Measurements from ENCODE around the gene KLHL21.
"Not testable (repeated sequence)": the region's sequence is repeated elsewhere in the genome, so short reads cannot be mapped to it uniquely, and the experiment has no call there.

The KLHL21 gene

GRCh38 chr1:6624710-6625583 is 22.3 kb upstream of the KLHL21 start, which contains the start of gene THAP3:
TSS of gene THAP3 (plus strand) at chr1:6624868. CDS start at chr1:6625219, 351 bp downstream.
- DNase-seq: peak; percentile 89

GRCh38 chr1:6623269-6623965 is 20.7 kb upstream of the KLHL21 start:
- DNase-seq: no peak

GRCh38 chr1:6622396-6623152 is 19.9 kb upstream of the KLHL21 start:
- no peak for DNase-seq

GRCh38 chr1:6621429-6622391 is 19.0 kb upstream of the KLHL21 start:
- DNase-seq: no peak

GRCh38 chr1:6619045-6619444 is 16.4 kb upstream of the KLHL21 start:
- DNase-seq: no peak

- no peak for DNase-seq
Observed at GRCh38 chr1:6614929-6615785, 12.5 kb upstream of the KLHL21 start.

GRCh38 chr1:6614019-6614928 is 11.6 kb upstream of the KLHL21 start:
- no peak for DNase-seq

GRCh38 chr1:6613361-6614018 is 10.8 kb upstream of the KLHL21 start, which contains the start of gene PHF13:
TSS of gene PHF13 (plus strand) at chr1:6613731. CDS start at chr1:6614067, 336 bp downstream.
- DNase-seq: peak; percentile 100

GRCh38 chr1:6612641-6613360 is 10.1 kb upstream of the KLHL21 start:
- DNase-seq: no peak

- DNase-seq: no peak
Observed at GRCh38 chr1:6603915-6604558, 1.4 kb upstream of the KLHL21 start.

GRCh38 chr1:6603238-6603914 is 707 bp upstream of the KLHL21 start:
- peak; percentile 65 for DNase-seq

- no peak for DNase-seq
Observed at GRCh38 chr1:6601923-6602668, 573 bp downstream of the KLHL21 start.

GRCh38 chr1:6601049-6601922 is 1.4 kb downstream of the KLHL21 start:
- peak; percentile 87 for DNase-seq

- DNase-seq: no peak
Observed at GRCh38 chr1:6600410-6601048, 2.1 kb downstream of the KLHL21 start.

- not testable (repeated sequence) for DNase-seq
Observed at GRCh38 chr1:6599991-6600390, 2.7 kb downstream of the KLHL21 start.
